GM12892 (cell line): Measurements from ENCODE around the gene DEAF1.

Experiments used
- POLR2A ChIP-seq: IDR thresholded peaks from 2 replicates; pipeline ENCODE4 v1.6.1; 2011; ENCODE audit warnings: low read depth, low read length, control low read depth
- POLR2AphosphoS5 ChIP-seq: IDR thresholded peaks from 2 replicates; pipeline ENCODE4 v1.6.1; 2011; ENCODE audit warnings: low read depth, low read length, control low read depth

- no peak for TF ChIP-seq POLR2AphosphoS5
- TF ChIP-seq POLR2A, result no peak
These were observed 15.5 kb downstream of the DEAF1 start for GRCh38 chr11:679271-680207.
